ENCODE data around the gene ARR3.

ARR3 gene

DNA sequence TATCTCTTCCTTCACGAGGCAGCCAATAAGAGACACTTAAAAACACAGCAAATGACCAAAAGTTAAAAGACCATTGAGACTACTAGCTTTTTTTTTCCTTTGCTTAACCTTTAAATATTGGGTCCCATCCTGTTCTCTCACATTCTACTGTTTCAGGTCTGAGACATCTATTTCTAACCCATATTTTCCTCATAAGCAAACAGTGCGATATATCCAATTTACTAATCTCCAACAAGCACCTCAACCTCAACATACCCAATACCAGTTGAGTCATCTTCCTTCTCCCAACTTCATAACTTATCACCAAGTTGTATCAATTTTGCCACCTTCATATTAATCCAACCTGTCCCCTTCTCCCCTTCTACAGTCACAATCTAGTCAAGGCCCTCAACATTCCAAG, 26.6 kb upstream of the ARR3 start:
- no peak overlapping the region for H3K27ac ChIP-seq
- TF ChIP-seq, protein P1, sequence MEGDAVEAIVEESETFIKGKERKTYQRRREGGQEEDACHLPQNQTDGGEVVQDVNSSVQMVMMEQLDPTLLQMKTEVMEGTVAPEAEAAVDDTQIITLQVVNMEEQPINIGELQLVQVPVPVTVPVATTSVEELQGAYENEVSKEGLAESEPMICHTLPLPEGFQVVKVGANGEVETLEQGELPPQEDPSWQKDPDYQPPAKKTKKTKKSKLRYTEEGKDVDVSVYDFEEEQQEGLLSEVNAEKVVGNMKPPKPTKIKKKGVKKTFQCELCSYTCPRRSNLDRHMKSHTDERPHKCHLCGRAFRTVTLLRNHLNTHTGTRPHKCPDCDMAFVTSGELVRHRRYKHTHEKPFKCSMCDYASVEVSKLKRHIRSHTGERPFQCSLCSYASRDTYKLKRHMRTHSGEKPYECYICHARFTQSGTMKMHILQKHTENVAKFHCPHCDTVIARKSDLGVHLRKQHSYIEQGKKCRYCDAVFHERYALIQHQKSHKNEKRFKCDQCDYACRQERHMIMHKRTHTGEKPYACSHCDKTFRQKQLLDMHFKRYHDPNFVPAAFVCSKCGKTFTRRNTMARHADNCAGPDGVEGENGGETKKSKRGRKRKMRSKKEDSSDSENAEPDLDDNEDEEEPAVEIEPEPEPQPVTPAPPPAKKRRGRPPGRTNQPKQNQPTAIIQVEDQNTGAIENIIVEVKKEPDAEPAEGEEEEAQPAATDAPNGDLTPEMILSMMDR (IDR thresholded peaks at IDR 0.05), result no peak
- no peak for TF ChIP-seq ZFX (IDR thresholded peaks at IDR 0.05; ENCODE audit: borderline replicate concordance)

DNA sequence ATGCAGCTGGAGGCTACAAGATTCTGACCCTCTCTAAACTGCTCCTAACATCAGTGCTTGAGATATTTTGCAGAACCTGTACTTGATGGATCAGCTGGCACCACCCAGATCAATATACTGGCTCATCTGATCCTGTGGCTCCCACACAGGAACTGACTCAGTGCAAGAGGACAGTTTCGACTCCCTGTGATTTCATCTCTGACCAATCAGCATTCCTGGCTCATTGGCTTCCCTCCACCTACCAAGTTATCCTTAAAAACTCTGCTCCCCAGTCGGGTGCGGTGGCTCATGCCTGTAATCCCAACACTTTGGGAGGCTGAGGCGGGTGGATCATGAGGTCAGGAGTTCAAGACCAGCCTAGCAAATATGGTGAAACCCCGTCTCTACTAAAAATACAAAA, 24.5 kb upstream of the ARR3 start:
- peak overlapping the region; percentile 53 for H3K27ac ChIP-seq

DNA sequence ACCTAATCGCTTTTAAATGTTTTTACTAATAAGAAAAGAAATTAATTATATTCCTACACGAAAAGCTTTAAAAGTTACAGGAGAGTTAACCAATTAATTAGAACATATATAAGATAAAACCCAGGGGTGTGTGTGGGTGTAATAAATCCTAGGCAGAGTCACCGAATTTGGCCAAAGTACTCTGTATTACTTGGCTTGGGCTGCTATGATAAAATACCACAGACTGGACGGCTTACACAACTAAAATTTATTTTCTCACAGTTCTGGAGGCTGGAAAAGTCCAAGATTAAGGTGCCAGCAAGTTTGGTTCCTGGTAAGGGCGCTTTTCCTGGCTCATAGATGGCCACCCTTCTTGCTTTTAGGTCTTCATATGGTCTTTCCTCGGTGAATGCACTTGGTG, 23.3 kb upstream of the ARR3 start:
- 0 out of 2 replicates have a peak overlapping the region, but pooled peaks have one; percentile 55 for H3K27ac ChIP-seq
- no peak for TF ChIP-seq ZFX (IDR thresholded peaks at IDR 0.05; ENCODE audit: borderline replicate concordance)
- TF ChIP-seq, protein P1 (IDR thresholded peaks at IDR 0.05), result no peak

DNA sequence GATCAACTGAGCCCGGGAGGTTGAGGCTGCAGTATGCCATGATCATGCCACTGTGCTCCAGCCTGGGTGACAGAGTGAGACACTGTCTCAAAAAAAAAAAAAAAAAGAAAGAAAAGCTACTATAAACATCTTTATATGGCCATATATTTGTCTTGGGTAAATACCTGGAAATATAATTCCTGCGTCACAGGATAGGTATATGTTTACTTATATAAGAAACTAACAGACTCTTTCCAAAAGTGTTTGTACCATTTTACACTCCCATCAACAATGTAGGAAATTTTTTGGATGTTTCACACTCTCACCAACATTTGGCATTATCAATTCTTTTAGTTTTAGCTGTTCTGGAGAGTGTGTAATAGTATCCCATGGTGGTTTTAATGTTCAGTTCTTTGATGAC, 20.9 kb upstream of the ARR3 start:
- H3K27ac ChIP-seq, result peak overlapping the region; percentile 55
- TF ChIP-seq, protein P1 (IDR thresholded peaks at IDR 0.05), result no peak
- TF ChIP-seq ZFX (IDR thresholded peaks at IDR 0.05; ENCODE audit: borderline replicate concordance), result no peak

DNA sequence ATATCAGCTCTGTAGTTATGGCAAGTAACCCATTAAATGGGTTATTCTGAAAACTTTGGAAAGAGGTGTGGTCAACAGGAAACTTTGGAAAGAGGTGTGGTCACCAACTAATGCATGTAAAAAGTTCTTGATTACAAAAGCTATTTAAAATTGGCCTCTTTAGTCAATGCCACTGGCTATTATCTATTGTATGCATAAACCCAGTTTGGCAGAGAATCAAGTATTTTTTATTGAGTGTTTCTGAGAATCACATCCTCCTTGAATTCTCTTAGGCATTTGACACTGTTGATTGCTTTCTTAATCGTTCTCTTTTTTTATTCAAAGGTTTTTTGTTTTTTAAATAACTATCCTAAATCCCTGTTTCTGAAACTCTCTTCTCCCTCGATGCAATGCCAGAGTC, 15.6 kb upstream of the ARR3 start:
- TF ChIP-seq, protein P1 (IDR thresholded peaks at IDR 0.05), result no peak
- TF ChIP-seq ZFX (IDR thresholded peaks at IDR 0.05; ENCODE audit: borderline replicate concordance), result no peak
- no peak overlapping the region for H3K27ac ChIP-seq

DNA sequence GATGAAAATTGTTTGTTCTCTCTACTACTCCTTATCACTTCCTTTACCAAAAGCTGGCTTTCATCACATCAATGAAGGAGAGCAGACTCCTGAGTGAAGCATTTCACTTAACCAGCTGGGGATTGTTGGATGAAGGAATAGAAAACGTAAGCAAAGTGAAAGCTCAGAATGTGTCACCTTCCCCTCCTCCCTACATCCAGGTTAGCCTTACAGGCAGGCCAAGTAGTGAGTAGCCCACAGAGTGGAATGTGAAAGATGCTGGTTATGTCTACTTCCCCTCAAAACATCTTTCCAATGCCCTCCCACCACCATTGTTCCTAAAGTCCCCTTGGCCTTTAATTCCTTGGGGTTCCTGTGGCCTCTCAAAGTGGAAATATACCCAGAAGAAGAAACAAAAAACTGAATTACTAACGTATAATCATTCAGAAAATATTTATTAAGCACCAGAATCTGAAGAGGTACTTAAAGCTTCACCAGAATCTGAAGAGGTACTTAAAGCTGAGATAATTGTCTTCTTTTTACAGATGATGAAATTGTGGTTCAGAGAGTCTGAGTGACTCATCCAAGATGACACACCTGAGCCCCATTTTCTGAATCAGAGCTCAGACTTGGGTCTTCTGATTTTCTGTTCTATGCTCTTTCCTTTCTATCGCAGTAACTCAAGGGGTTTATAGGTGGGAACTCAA, 14.6 kb upstream of the ARR3 start:
- TF ChIP-seq, protein P1 (IDR thresholded peaks at IDR 0.05), result no peak
- TF ChIP-seq ZFX (IDR thresholded peaks at IDR 0.05; ENCODE audit: borderline replicate concordance), result no peak
- no peak overlapping the region for H3K27ac ChIP-seq

DNA sequence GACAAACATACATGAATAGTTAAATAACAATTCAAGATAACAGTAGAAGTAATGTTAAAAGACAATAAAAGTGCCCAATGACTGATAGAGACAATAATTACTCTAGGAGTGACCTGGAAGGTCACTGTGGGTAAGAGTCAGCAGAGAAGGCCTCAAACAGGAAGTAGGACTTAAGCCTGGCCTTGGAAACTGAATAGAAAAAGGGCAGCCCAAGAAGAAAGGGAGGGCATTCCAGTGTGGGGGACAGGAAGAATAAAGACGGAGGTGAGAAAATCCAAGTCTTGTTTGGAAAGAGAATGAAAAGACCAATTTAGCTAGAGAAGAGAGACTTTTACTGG, 14.1 kb upstream of the ARR3 start:
- TF ChIP-seq ZFX (IDR thresholded peaks at IDR 0.05; ENCODE audit: borderline replicate concordance), result no peak
- TF ChIP-seq, protein P1 (IDR thresholded peaks at IDR 0.05), result no peak
- H3K27ac ChIP-seq, result no peak overlapping the region

DNA sequence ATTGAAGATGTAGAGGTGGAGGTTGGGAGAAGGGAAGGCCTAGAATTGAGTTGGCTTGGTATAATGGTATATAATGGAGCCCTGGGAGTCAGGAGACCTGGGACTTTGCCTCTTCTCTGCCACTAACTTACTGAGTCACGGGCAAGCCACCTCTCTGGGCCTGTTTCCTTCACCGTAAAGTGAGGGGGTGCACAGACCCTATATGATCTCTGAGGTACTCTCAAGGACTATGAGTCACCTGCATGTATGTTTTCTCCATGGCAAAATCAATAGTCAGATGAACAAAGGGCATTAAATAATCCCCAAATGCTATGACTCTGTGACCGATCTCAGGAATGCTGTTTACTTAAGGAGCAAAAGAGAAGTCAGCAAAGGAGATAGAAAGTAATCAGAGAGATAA, 13.2 kb upstream of the ARR3 start:
- no peak overlapping the region for H3K27ac ChIP-seq
- TF ChIP-seq, protein P1 (IDR thresholded peaks at IDR 0.05), result no peak
- no peak for TF ChIP-seq ZFX (IDR thresholded peaks at IDR 0.05; ENCODE audit: borderline replicate concordance)

Data from 22Rv1 (cell line).